ENCODE data around the gene RHBDD2. TPM values are rescaled to one million over a fixed set of nuclear protein-coding genes. Genes with fewer than 3 reads are reported as not detected.
"Not testable (repeated sequence)": the region's sequence is repeated elsewhere in the genome, so short reads cannot be mapped to it uniquely, and the experiment has no call there.

The RHBDD2 gene
- total and polyA plus RNA-seq, 4 experiments from 2014 or later, result 47.1 to 119 (median 80.7) TPM

DNA sequence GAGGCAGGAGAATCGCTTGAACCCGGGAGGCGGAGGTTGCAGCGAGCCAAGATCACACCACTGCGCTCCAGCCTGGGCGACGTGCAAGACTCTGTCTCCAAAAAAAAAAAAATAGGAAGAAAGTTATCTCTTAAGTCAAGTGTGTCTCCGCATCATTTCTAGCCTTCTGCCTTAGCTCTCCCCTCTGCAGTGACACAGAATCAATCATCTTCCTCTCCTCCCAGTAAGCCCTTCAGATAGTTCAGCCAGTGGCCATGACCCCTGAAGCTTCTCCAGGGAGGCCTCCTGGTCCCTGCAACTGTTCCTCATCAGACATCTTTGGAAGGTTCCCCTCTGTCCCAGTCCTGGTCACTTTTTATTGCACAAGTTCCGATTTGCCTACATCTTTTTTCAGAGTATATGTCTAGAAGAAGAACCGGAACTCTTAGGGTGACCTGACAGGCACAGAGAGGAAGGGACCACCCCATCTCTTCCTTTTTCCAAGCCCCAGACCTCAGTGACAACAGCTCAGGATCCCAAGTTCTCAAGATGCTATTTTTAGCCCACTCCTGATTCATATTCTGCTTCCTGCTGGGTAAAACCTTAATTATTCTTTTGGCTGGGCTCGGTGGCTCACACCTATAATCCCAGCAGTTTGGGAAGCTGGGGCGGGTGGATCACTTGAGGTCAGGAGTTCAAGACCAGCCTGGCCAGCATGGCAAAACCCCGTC is 6.6 kb upstream of the RHBDD2 start:
- H3K36me3 ChIP-seq (ENCODE audit: insufficient read depth, low read length), result no peaks in the 10 kb centered on the region
- H3K36me3 Mint-ChIP-seq, result no peaks in the 10 kb centered on the region
- CTCF ChIA-PET (ENCODE audit: partially characterized antibody), result interaction anchor here (2.3 kb wide), 1 partner anchor 148 kb away, joined by 6 read pairs; no protein-coding TSS in a partner anchor
- no peak overlapping the region for H3K27ac Mint-ChIP-seq
- H3K27me3 Mint-ChIP-seq, result peaks cover 0 to under 1% of the 10 kb centered on the region in 2 donors
- H3K4me1 Mint-ChIP-seq, result peaks cover 3 to 10% (median 5%) of the 10 kb centered on the region in 4 donors
- H3K27ac ChIP-seq (ENCODE audit: low read depth, low read length), result no peak overlapping the region
- H3K9me3 ChIP-seq (ENCODE audit: control insufficient read depth in 1 of 2, low read length in 2 of 2), result no peaks in the 10 kb centered on the region
- intact Hi-C loops (cut with micrococcal nuclease), result no loop called here
- H3K27me3 ChIP-seq (ENCODE audit: insufficient read depth, low read length), result no peaks in the 10 kb centered on the region
- no peak for DNase-seq
- H3K4me3 ChIP-seq (ENCODE audit: low read length in 2 of 2), result no peak overlapping the region
- H3K9me3 Mint-ChIP-seq, result no peaks in the 10 kb centered on the region
- H3K4me1 ChIP-seq (ENCODE audit: insufficient read depth, low read length), result no peaks in the 10 kb centered on the region
- H3K4me3 Mint-ChIP-seq, result no peak overlapping the region
- POLR2A ChIA-PET (ENCODE audit: partially characterized antibody), result interaction anchor here (0.6 kb wide), 1 partner anchor 1201 kb away, joined by 3 read pairs; no protein-coding TSS in a partner anchor

DNA sequence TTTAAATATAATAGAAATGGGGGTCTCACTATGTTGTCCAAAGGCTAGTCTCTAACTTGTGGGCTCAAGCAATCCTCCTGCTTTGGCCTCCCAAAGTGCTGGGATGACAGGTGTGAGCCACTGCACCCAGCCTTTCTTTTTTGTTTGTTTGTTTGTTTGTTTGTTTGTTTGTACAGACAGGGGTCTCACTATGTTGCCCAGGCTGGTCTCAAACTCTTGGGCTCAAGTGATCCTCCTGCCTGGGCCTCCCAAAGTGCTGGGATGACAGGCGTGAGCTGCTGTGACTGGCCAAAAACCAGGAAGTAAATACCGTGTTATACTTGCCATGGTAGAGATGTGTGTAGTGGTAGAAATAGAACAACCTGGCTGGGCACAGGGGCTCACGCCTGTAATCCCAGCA is 4.7 kb upstream of the RHBDD2 start:
- H3K4me1 ChIP-seq (ENCODE audit: insufficient read depth, low read length); DNase-seq; H3K27me3 ChIP-seq (ENCODE audit: insufficient read depth, low read length); H3K27ac ChIP-seq (ENCODE audit: low read depth, low read length); H3K27ac Mint-ChIP-seq; intact Hi-C loops (cut with micrococcal nuclease); H3K36me3 Mint-ChIP-seq; H3K9me3 ChIP-seq (ENCODE audit: control insufficient read depth in 1 of 2, low read length in 2 of 2); H3K4me3 Mint-ChIP-seq; H3K27me3 Mint-ChIP-seq; H3K9me3 Mint-ChIP-seq; H3K36me3 ChIP-seq (ENCODE audit: insufficient read depth, low read length); H3K4me3 ChIP-seq (ENCODE audit: low read length in 2 of 2): not testable (repeated sequence)
- H3K4me1 Mint-ChIP-seq, result peaks cover 11 to 19% (median 14%) of the 10 kb centered on the region in 4 donors
- ChIA-PET POLR2A (ENCODE audit: partially characterized antibody) (interaction anchor here (1.2 kb wide), 1 partner anchor 44 kb away, joined by 3 read pairs; no protein-coding TSS in a partner anchor), CTCF (ENCODE audit: partially characterized antibody) (interaction anchor here (2.3 kb wide), 1 partner anchor 146 kb away, joined by 6 read pairs; no protein-coding TSS in a partner anchor)

DNA sequence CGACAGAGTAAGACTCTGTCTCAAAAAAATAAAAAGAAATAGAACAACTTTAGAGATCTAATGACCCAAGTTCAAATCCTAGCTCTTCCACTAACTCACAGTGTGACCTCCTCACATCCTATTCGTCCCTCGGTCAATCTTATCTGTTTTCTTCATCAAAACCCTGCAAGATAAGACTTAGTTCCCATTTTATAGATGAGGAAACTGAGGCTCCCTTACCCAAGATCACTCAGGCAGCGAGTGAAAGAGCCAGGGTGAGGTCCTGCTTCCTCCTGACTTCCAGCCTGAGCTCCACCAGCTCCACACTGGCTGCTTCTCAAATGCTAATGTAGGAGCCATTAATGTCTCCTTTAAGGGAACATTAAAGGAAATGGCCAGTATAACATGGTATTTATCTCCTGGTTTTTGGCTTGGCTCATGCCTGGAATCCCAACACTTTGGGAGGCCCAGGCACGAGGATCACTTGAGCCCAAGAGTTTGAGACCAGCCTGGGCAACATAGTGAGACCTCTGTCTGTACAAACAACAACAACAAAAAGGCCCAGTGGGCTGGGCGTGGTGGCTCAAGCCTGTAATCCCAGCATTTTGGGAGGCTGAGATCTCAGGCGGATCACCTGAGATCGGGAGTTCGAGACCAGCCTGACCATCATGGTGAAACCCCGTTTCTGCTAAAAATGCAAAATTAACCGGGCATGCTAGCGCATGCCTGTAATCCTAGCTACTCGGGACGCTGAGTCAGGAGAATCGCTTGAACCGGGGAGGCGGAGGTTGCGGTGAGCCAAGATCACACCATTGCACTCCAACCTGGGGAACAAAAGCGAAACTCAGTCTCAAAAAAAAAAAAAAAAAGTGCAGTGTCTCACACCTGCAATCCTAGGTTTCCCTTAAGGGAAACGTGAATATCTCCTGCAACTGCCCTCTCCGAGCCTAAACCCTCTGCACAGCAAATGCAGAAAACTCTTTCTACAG is 3.4 kb upstream of the RHBDD2 start:
- Histone ChIP-seq H3K4me1 (ENCODE audit: insufficient read depth, low read length) (peaks cover 18% of the 10 kb centered on the region), H3K36me3 (ENCODE audit: insufficient read depth, low read length) (no peaks in the 10 kb centered on the region), H3K9me3 (ENCODE audit: control insufficient read depth in 1 of 2, low read length in 2 of 2) (no peaks in the 10 kb centered on the region), H3K4me3 (ENCODE audit: low read length in 2 of 2) (no peak overlapping the region), H3K27ac (ENCODE audit: low read depth, low read length) (no peak overlapping the region), H3K27me3 (ENCODE audit: insufficient read depth, low read length) (no peaks in the 10 kb centered on the region)
- POLR2A ChIA-PET (ENCODE audit: partially characterized antibody), result interaction anchor here (1.2 kb wide), 1 partner anchor 43 kb away, joined by 3 read pairs; no protein-coding TSS in a partner anchor
- CTCF ChIA-PET (ENCODE audit: partially characterized antibody), result no interaction called here
- intact Hi-C loops (cut with micrococcal nuclease), result no loop called here
- no peaks in the 10 kb centered on the region for H3K9me3 Mint-ChIP-seq
- H3K36me3 Mint-ChIP-seq, result peaks cover 0 to 16% of the 10 kb centered on the region in 2 donors
- H3K4me3 Mint-ChIP-seq, result peak overlapping the region in 2 of 8 donors; percentile 35 to 45
- no peaks in the 10 kb centered on the region for H3K27me3 Mint-ChIP-seq
- no peak for DNase-seq
- H3K4me1 Mint-ChIP-seq, result peaks cover 21 to 28% (median 23%) of the 10 kb centered on the region in 4 donors
- H3K27ac Mint-ChIP-seq, result no peak overlapping the region

DNA sequence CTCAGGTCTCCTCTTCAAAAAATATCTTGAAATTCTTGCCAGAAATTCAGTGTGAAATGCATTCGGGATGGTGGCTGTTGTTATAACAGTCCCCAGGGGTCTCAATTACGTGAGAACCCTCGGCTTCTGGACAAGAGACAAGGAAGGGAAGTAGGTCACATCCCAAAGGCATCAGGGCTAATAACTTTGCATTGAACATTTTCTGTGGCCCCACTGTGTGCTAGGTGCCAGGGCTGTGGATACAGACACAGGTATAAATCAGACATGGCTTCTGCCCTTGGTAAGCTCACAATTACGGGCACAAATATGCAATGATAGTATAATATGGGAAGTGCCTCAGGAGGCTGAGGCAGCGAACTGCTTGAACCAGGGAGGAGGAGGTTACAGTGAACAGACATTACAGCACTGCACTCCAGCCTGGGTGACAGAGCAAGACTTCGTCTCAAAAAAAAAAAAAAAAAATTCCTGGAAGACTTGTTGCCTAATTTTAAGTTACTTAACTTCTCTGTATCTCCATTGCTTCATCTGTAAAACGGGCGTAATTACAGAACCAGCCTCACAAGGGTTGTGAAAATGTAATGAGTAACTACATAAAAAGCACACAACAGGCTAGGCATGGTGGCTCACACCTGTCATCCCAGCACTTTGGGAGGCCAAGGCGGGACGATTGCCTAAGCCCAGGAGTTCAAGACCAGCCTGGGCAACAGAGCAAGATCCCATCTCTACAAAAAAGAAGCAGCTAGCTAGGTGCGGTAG is 2.5 kb upstream of the RHBDD2 start:
- H3K27ac Mint-ChIP-seq, result peak overlapping the region in 3 of 7 donors; percentile 25 to 98 (median 30)
- H3K9me3 ChIP-seq (ENCODE audit: control insufficient read depth in 1 of 2, low read length in 2 of 2), result no peaks in the 10 kb centered on the region
- ChIA-PET CTCF (ENCODE audit: partially characterized antibody) (no interaction called here), POLR2A (ENCODE audit: partially characterized antibody) (no interaction called here)
- H3K27me3 ChIP-seq (ENCODE audit: insufficient read depth, low read length), result no peaks in the 10 kb centered on the region
- H3K36me3 Mint-ChIP-seq, result peaks cover 2 to 20% of the 10 kb centered on the region in 2 donors
- H3K4me1 ChIP-seq (ENCODE audit: insufficient read depth, low read length), result peaks cover 25% of the 10 kb centered on the region
- no peaks in the 10 kb centered on the region for H3K9me3 Mint-ChIP-seq
- peak overlapping the region in 1 of 8 donors; percentile 35 for H3K4me3 Mint-ChIP-seq
- H3K4me1 Mint-ChIP-seq, result peaks cover 21 to 29% (median 24%) of the 10 kb centered on the region in 4 donors
- H3K36me3 ChIP-seq (ENCODE audit: insufficient read depth, low read length), result peaks cover 2% of the 10 kb centered on the region
- no peak overlapping the region for H3K27ac ChIP-seq (ENCODE audit: low read depth, low read length)
- intact Hi-C loops (cut with micrococcal nuclease), result no loop called here
- no peaks in the 10 kb centered on the region for H3K27me3 Mint-ChIP-seq
- H3K4me3 ChIP-seq (ENCODE audit: low read length in 2 of 2), result no peak overlapping the region
- no peak for DNase-seq

DNA sequence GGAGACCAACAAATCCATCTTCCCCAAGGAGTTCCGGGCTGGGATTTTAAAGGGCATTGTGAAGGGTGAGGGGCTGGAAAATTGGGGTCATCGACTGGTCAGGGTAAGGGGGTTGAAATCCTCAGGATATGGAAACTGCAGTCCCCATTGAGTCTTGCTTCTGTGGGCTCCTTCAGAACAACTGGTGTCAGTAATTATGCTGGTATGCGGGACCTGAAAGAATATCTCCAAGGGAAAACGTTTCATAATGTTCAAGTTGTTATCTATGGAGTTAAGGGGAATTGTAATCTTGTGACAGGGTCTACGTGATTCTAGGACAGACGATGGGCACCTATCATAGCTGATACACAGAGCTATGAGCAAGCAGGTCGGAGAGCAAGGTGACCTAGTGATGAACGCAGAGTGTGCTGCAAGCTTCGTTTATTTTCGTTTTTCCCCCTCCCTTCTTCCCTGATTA is 494 bp upstream of the RHBDD2 start:
- Mint-ChIP-seq H3K4me1 (peaks cover 23 to 39% (median 32%) of the 10 kb centered on the region in 4 donors), H3K27me3 (no peaks in the 10 kb centered on the region), H3K9me3 (no peaks in the 10 kb centered on the region), H3K27ac (peak overlapping the region; percentile 93 to 100 (median 97)), H3K4me3 (peak overlapping the region; percentile 91 to 99 (median 98)), H3K36me3 (peaks cover 10 to 38% of the 10 kb centered on the region in 2 donors)
- peaks cover 25% of the 10 kb centered on the region for H3K4me1 ChIP-seq (ENCODE audit: insufficient read depth, low read length)
- no peaks in the 10 kb centered on the region for H3K27me3 ChIP-seq (ENCODE audit: insufficient read depth, low read length)
- H3K27ac ChIP-seq (ENCODE audit: low read depth, low read length), result peak overlapping the region; percentile 91
- peaks cover 18% of the 10 kb centered on the region for H3K36me3 ChIP-seq (ENCODE audit: insufficient read depth, low read length)
- H3K9me3 ChIP-seq (ENCODE audit: control insufficient read depth in 1 of 2, low read length in 2 of 2), result no peaks in the 10 kb centered on the region
- CTCF ChIA-PET (ENCODE audit: partially characterized antibody), result interaction anchor here (1.0 to 1.4 kb wide), 3 partner anchors 9 to 142 kb away, joined by 3 to 6 read pairs (median 4); no protein-coding TSS in a partner anchor
- DNase-seq, result no peak
- H3K4me3 ChIP-seq (ENCODE audit: low read length in 2 of 2), result peak overlapping the region; percentile 30 to 89
- POLR2A ChIA-PET (ENCODE audit: partially characterized antibody), result interaction anchor here (0.6 to 3.3 kb wide), 9 partner anchors 9 to 474 kb away, joined by 3 to 62 read pairs (median 5); partner anchors contain the start of genes MDH2, POR, STYXL1 and TMEM120A
- intact Hi-C loops (cut with micrococcal nuclease), result loop anchor here (1.0 kb wide), 3 partner anchors 36 to 481 kb away; partner anchors contain the start of gene TMEM120A

DNA sequence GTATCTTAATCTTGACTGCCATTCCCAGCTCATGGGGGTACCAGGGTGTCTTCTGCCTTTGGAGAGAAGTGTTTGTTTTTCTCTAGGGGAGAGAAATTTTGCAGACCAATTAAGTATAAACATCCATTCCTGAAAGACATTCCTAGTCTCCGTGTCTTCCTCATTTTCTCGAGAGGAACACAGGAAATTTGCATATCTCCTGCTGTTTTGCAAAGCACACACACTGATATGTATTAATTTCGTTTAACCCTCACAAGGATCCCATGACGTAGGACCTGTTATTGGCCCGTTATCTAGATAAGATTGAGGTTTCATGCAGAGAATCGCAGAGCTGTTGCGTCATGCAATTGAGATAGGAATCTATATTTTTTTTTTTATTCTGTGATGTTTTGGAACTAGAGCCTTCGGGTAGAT is 944 bp downstream of the RHBDD2 start:
- H3K27me3 Mint-ChIP-seq, result no peaks in the 10 kb centered on the region
- H3K36me3 Mint-ChIP-seq, result peaks cover 18 to 49% of the 10 kb centered on the region in 2 donors
- peaks cover 23 to 39% (median 32%) of the 10 kb centered on the region in 4 donors for H3K4me1 Mint-ChIP-seq
- Histone ChIP-seq H3K27ac (ENCODE audit: low read depth, low read length) (peak overlapping the region; percentile 91), H3K4me3 (ENCODE audit: low read length in 2 of 2) (peak overlapping the region; percentile 89 to 94), H3K36me3 (ENCODE audit: insufficient read depth, low read length) (peaks cover 28% of the 10 kb centered on the region), H3K9me3 (ENCODE audit: control insufficient read depth in 1 of 2, low read length in 2 of 2) (no peaks in the 10 kb centered on the region), H3K4me1 (ENCODE audit: insufficient read depth, low read length) (peaks cover 25% of the 10 kb centered on the region), H3K27me3 (ENCODE audit: insufficient read depth, low read length) (no peaks in the 10 kb centered on the region)
- no peaks in the 10 kb centered on the region for H3K9me3 Mint-ChIP-seq
- intact Hi-C loops (cut with micrococcal nuclease), result no loop called here
- DNase-seq, result peak; percentile 68 to 87 (median 77)
- peak overlapping the region; percentile 96 to 100 (median 98) for H3K27ac Mint-ChIP-seq
- POLR2A ChIA-PET (ENCODE audit: partially characterized antibody), result interaction anchor here (0.7 to 3.3 kb wide), 6 partner anchors 9 to 168 kb away, joined by 3 to 62 read pairs (median 6); partner anchors contain the start of genes MDH2, POR, STYXL1 and TMEM120A
- peak overlapping the region; percentile 91 to 99 (median 98) for H3K4me3 Mint-ChIP-seq
- CTCF ChIA-PET (ENCODE audit: partially characterized antibody), result interaction anchor here (1.2 kb wide), 1 partner anchor 13 kb away, joined by 4 read pairs; no protein-coding TSS in a partner anchor
